ENCODE data around the gene EGLN3. TPM values are rescaled to one million over a fixed set of nuclear protein-coding genes. Genes with fewer than 3 reads are reported as not detected.
"Not testable (repeated sequence)": the region's sequence is repeated elsewhere in the genome, so short reads cannot be mapped to it uniquely, and the experiment has no call there.

EGLN3 gene
- total RNA-seq (2014; rRNA removed; shearing (Covaris generic)) = 5.0 and 6.8 TPM in 2 replicates

- peak; percentile 83 for DNase-seq (ENCODE audit: low spot score)
These were observed at the start of gene EGLN3 for GRCh38 chr14:33950320-33951182. TSS of gene EGLN3 (minus strand) at chr14:33951074. CDS start at chr14:33950752, 322 bp downstream.

DNA sequence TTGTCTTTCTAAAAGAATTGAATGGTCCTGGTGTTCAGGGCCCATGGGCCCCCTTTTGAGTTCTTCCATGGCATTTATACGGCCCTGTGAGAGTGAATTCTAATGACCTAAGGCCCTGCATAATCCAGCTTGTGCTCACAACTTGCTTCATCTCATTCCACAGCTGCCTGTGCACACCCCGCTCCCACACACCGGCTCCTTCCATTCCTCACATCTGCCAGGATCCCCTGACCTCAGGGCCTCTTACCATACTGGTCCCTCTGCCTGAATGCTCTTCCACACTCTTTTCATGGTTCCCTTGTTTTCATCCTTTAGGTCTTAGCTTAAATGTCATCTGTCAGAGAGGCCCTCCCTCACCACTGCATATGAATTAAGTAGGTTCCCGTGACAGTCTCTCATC, 49.5 kb upstream of the EGLN3 start:
- DNase-seq (ENCODE audit: low spot score) = no peak

- no peak for DNase-seq (ENCODE audit: low spot score)
These were observed 49.0 kb upstream of the EGLN3 start for GRCh38 chr14:33999771-34000291.

DNA sequence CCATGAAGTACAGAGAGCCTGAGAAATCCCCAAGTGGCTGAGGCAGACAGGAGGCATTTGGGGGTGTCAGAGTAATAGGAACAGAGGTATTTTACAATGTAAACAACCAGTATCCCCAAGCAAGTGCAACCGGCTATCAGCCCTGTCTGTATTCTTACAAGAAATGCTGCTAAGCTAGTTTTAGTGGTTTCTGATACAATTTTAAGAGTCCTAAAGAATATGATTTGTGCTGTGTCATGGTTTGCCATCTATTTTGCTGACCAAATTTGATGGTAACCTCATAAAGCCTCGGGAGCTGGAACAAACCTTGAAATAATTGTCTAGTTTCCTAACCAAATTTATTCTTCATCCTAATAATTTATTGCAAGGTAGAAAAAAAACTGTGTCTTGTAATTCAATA, 46.7 kb upstream of the EGLN3 start:
- DNase-seq (ENCODE audit: low spot score) = no peak

DNA sequence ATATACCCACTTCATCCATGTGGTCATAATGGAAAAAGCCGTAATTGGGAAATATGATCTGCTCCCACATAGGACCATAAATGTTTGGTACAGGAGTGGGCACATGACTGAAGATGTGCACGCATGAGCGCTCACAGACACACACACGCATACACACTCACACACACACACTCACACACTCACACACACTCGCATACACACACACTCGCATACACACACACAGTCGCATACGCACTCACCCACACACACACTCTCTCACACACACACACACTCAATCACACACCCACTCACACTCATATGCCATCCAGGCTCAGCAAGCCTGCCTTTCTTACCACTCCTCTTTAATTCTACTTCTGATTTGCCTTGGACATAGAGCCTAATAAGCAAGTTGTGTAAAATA, 45.6 kb upstream of the EGLN3 start:
- no peak for DNase-seq (ENCODE audit: low spot score)

DNA sequence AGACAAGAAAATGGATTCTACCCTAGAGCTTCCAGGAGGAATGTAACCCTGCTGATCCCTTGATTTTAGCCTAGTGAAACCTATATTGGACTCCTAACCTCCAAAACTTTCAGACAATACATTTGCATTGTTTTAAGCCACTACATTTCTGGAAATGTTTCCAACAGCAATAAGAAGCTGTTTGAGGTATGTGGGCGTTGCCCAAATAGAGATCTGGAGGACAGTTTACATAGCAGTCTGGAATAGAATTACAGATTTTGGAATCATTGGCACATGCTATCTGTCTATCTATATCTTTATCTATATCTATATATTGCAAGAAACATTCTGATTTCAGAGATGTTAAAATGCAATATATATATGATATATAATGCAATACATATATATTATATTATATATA, 42.4 kb upstream of the EGLN3 start:
- DNase-seq (ENCODE audit: low spot score) = no peak

DNA sequence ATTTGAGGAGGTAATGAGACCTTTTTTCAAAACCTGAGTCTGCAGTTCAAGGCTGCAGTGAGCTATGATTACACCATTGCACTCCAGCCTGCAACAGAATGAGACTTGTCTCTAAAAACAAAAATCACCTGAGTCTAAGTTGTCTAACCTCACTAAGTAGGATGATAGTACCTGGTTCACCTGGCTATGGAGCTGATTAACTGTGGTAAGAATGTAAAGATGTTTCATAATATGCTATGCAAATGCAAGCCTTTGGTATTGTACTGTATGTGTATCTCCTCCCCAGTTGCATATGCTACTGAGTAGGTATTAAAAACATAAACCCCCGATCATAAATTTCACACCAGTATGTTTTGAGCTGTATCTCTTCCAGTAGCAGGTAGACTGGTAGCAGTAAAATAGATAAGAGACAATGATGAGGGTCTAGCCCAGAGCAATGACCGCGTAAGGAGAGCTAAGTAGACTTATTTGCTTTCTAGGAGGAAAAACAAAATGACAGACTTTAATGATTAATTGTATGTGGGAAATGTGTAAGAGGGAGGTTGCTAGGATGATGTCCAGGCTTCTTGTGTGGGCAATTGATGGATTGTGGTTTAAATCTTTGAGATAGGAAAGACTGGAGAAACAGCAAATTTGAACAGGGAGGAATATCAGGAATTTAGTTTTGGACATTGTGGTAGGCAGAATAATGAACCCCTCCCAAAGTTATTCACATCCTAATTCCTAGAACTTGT, 41.6 kb upstream of the EGLN3 start:
- DNase-seq (ENCODE audit: low spot score) = no peak

DNA sequence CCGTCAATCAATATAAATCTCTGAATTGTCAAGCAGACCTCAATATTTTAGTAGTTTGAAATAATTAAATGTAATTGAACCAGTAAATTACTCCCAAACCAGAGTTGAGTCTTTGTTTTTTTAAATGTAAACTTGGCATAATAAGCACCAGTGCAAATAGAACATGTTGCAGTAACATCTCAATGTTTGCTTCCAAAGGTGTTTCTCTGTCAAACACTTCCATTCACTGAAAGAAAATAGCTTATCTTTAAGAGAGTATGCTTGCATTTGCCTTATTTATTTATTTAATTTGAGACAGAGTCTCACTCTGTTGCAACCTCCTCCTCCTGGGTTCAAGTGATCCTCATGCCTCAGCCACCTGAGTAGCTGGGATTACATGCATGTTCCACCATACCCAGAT, 39.9 kb upstream of the EGLN3 start:
- no peak for DNase-seq (ENCODE audit: low spot score)

DNA sequence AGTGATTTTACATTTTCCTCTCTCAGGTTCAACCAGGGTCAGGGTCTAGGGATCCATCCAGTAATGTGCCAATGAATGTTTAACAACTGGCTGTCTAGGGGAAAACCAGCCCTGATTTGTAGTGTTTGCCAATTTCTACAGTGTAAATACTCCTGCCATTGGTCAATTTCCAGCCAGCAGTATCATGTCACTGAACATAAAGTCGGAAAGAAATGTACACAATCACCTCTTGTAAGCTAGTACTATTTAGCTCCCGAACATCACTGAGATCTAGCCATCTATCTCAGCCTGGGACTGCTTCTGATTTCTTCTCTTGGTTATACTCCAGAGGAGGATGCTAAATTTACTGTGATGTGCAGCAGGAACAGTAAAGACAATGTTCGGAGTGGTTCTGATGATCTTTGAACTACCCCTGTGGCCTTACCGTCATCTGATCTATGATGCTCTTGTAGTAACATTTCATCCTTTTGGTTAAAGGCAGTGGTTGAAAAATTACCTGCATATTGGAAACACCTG, 36.7 kb upstream of the EGLN3 start:
- no peak for DNase-seq (ENCODE audit: low spot score)

GRCh38 chr14:33986804-33987203, 35.9 kb upstream of the EGLN3 start:
- peak; percentile 55 for DNase-seq (ENCODE audit: low spot score)

- DNase-seq (ENCODE audit: low spot score) = no peak
These were observed 34.4 kb upstream of the EGLN3 start for GRCh38 chr14:33985242-33985641.

DNA sequence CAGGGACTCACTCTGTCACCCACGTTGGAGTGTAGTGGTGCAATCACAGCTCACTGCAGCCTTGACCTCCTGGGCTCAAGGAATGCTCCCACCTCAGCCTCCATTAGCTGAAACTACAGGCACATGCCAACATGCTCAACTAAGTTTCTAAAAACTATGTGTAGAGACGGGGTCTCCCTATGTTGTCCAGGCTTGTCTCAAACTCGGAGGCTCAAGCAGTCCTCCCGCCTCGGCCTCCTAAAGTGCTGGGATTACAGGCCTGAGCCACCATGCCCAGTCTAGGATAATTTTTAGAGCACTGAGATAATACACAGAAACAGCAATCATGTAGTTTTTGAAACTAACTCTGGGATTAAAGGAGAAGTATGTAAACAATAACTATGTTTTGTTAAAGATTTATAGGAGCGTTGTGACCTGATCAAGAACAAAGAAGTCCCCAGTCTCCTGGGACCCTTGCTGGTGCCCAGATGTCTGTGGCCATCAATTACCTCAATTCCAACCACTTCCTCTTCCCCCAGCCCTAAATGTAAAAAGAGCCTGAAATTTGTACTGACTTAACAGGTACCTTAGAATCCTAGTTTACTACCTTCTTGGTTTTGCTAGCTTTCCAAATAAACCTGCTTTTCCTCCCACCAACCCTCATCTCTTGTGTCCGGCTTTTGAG, 28.9 kb upstream of the EGLN3 start:
- no peak for DNase-seq (ENCODE audit: low spot score)

DNA sequence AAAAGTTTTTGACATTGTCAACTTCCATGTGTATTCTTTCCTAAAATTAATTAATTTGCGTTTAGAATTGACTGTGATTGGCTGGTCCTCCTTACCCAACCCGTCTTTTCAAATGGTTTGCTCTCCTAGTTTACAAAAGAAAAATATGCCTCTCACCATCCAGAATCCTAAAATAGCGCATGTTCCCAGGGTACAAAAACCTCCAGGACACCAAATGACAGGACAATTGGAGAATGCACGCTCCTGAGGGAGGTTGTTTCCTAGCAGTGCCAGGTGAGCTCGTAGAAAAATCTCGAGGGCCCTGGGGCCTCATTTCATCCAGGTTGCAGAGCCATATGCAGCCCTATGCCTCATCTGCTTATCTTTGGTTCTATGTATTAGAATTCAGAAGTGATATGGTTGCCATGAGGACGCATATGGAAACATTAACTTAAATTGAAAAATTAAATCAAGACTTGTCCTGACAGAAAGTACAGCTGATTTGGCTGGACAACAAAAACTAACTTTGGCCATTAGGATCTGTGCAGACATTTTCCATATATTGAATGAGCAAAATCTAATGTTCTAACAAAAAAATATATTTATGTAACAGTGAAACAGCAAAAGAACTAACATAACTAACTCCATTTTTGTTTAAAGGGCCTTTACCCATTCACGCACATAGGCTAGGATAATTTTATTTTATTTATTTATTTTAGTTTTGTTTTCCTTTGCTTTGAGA, 28.2 kb upstream of the EGLN3 start:
- no peak for DNase-seq (ENCODE audit: low spot score)

DNA sequence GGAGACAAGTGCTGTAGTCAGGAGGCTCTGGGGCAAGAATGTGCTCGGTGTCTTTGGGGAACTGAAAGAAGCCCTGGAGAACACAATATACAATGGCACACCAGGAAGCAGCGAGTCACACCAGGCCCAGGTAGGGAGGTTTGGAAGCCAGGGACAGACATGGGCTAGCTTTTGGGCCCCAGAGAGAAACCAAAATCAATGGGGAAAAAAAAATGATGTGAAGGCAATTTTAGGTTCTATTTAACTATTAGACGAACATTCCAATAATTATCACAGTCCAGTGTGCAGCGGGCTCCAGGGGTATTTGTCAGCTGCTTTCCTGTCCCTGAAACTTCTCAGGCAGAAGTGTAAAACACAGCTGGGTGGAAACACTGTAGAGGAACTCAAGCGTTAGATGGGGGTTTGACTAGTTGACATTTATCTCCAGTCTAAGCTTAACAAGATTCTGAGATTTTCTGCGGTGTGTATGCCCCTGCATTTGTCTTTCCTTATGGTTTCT, 21.8 kb upstream of the EGLN3 start:
- DNase-seq (ENCODE audit: low spot score) = no peak

GRCh38 chr14:33969846-33970245, 19.0 kb upstream of the EGLN3 start:
- not testable (repeated sequence) for DNase-seq (ENCODE audit: low spot score)

DNA sequence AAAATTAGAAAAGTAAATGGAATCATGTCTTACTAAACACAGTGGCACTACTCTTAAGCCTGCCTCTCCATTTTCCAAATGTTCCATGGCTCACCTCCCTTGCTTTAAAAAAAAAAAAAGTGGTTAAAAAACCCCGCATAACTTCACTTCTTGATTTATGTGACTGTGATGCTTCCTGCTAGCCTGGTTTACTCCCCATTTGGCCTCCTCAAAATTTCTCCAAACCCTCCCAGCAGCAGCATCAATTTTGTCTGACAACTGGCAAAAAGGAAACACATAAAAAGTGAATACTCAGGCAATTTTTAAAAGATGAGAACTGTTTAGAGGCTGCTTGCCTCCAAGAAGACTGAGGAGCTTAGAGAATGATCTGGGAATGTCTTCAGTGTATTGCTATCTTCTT, 17.8 kb upstream of the EGLN3 start:
- DNase-seq (ENCODE audit: low spot score) = no peak

DNA sequence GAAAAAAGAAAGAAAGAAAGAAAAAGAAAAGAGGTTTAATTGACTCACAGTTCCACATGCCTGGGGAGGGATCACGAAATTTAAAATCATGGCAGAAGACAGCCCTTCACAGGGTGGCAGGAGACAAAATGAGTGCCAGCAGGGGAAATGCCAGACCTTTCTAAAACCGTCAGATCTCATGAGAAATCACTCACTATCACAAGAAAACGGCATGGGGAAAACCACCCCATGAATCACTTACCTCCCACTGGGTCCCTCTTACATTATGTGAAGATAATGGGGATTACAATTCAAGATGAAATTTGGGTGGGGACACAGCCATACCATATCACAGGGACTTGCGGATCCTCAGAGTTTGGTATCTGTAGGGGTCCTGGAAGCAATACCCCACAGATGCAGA, 16.3 kb upstream of the EGLN3 start:
- no peak for DNase-seq (ENCODE audit: low spot score)

- DNase-seq (ENCODE audit: low spot score) = no peak
These were observed 15.4 kb upstream of the EGLN3 start for GRCh38 chr14:33966276-33966675.

- DNase-seq (ENCODE audit: low spot score) = peak; percentile 26
These were observed 13.9 kb upstream of the EGLN3 start for GRCh38 chr14:33964599-33965317.

DNA sequence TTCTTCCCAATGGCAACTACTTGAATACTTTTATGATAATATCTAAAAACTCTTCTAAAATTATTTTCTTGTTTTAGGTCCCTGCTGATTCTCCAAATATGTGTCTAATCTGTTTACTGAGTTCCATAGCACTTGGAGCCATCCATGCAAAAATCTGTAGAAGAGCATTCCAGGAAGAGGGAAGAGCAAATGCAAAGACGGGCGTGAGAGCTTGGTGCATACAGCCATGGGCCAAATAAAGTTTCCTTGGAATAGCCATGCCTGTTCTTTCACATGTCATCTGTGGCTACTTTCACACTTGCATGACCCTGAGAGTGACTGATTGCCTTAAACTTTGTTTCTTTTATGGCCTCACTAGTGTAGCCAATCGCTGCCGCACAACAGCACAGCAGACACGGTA, 13.0 kb upstream of the EGLN3 start:
- no peak for DNase-seq (ENCODE audit: low spot score)

All from HT-29 (cell line).